ENCODE measurements around the gene TCIRG1.

The TCIRG1 gene

DNA sequence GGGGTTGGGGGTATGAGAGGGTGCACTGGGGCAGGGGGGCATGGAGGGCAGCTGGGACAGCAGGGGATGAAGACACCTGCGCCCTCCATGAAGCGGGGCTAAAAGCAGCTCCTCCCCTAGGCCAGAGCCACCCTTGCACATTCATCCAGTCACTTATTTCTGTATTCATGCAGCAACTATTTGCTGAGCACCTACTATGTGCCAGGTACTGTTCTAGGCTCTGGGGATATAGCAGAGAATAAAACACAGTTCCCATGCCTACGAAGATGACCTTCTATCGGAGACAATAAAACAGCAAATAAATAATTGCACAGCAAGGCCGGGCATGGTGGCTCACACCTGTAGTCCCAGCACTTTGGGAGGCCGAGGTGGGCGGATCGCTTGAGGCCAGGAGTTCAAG is 23.4 kb upstream of the TCIRG1 start:
- DNase-seq (ENCODE audit: low read depth) = no peak
- H3K4me3 ChIP-seq (ENCODE audit: low read depth, low read length) = no peak overlapping the region

DNA sequence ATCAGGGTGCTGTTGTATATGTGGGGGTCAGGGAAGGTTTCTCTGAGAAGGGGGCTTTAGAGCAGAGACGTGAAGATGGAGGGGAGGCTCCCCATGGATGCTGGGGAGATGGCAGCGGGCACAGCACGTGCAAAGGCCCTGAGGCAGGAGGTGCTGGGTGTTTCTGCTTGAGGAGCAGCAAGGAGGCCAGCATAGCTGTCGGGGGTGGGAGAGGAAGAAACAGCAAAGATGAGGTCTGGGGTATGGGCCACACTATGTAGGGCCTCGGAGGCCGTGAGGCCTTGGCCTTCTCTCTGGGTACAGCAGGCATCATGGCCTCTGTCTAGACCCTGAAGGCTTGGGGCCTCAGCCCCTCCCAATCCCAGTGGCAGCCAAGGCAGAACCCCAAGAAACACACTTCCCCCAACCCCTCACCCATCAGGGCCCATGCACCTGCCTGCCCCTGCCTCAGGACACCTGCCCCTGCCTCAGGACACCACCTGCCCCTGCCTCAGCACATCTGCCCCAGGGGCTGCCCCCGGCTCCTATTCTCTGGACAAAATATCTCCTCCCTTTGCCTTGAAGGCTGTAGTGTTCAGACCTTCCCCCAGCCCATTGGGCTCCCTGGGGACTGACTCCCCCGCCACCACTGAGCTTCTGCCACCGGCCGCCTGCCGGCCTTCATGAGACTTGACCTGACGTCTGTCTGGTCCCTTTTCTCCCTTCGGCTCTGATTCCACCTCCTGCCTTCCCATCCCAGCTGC is 22.5 kb upstream of the TCIRG1 start:
- H3K4me3 ChIP-seq (ENCODE audit: low read depth, low read length) = no peak overlapping the region
- DNase-seq (ENCODE audit: low read depth) = no peak

DNA sequence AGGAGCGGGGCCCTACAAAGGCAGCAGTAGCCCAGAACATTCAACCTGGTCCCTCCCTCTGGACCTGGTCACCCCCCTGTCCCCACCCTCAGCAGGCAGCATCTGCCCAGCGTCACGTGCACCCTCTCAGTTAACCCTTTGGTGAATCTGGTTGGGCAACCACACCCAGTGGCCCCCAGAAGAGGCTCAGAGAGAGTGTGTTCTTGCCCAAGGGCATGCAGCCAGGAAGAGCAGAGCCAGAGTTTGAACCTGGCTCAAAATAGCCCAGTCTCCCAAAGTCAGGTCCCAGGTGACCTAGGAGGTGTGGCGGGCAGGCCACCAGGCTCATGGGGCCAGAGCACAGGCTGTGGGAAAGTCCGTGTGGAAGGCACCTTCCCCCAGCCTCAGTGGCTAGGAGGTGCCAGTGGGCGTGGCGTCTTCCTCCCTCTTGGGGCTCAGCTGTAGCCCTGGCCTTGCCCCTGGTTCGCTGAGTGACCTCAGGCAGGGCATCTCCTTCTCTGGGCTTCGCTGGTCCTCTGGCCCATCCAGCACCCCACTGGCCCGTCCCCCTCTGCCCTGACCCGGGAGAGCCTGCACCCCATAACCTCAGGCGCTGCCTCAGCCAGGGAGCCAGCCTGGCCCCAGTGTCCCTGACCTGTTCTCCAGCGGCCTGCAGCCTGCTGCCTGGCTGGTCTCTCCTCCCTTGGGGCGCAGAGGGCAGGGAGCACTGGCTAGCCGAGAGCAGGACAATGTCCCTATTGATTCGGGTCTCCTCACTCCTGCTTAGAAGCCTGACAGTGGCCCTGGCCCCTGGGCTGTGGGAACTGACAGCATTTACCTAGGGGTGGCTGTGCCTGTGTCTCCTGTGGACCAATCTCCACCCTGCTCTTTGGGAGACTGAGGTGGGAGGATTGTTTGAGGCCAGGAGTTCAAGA is 21.7 kb upstream of the TCIRG1 start:
- H3K4me3 ChIP-seq (ENCODE audit: low read depth, low read length) = no peak overlapping the region
- no peak for DNase-seq (ENCODE audit: low read depth)

DNA sequence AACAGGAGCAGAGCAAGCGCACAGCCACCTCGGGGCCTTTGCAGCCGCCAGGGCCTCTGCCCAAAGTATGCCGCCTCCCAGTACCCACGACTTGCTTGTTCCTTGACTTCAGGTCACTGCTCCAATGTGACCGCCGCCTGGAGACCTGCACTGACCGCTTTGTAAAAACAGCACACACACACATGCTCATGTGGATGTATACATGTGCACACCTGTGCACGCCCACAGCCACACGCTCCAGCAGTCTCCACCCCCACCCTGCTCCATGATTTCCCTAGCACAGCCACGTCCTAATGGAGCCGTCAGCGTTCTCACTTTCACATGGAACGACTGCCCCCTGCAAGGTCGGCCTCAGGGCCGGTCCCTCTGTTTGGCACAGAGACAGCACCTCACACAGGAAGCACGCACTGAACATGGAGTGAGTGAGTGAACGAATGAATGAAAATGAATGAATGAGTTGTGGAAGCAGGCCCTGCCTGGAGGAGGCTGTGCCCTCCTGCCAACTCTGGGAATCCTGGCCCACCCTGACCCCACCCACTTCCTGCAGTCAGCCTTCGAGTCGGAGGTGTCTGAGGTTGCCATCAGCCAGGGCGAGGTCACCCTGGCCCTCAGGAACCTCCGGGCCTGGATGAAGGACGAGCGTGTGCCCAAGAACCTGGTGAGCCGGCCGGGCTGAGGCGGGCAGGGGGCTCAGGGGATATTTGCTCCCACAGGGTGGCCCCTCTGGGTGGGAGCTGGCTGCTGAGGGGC is 20.7 kb upstream of the TCIRG1 start:
- H3K4me3 ChIP-seq (ENCODE audit: low read depth, low read length) = no peak overlapping the region

DNA sequence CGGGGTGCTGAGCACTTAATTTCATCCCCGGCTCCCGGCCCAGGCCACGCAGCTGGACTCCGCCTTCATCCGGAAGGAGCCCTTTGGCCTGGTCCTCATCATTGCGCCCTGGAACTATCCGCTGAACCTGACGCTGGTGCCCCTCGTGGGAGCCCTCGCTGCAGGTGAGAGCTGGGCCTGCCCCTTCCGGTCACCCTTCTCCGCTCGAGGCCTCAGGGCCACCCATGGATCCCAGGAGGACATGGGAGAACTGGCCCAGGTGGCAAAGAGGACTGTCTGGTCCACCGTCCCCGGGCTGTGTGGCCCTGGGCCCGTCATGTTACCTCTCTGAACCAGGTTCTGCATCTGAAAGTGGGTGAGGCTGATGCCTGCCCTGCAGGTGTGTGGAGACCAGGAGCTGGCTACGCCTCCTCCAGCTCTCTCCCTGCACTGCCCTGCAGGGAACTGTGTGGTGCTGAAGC is 20.1 kb upstream of the TCIRG1 start:
- DNase-seq (ENCODE audit: low read depth) = no peak
- no peak overlapping the region for H3K4me3 ChIP-seq (ENCODE audit: low read depth, low read length)

More for the DNA sequence above, 20.7 kb upstream of the TCIRG1 start:
- DNase-seq (ENCODE audit: low read depth) = no peak

DNA sequence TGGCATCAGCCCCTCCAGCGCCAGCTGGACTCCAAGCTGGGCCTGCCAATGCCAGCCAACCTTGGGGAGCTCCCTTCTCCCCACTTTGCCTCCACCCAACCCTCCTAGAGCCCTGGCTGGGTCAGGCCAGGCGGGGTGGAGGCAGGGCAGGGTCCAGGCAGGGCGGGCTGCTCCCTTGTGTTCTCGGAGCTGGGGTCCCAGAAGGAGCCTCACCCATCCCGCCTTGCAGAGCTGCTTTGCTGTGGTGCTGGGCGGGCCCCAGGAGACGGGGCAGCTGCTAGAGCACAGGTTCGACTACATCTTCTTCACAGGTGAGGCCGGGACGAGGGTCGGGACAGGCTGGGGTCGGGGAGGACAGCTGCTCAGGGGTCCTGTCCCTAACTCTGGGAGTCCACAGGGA is 19.3 kb upstream of the TCIRG1 start:
- DNase-seq (ENCODE audit: low read depth) = no peak
- no peak overlapping the region for H3K4me3 ChIP-seq (ENCODE audit: low read depth, low read length)

DNA sequence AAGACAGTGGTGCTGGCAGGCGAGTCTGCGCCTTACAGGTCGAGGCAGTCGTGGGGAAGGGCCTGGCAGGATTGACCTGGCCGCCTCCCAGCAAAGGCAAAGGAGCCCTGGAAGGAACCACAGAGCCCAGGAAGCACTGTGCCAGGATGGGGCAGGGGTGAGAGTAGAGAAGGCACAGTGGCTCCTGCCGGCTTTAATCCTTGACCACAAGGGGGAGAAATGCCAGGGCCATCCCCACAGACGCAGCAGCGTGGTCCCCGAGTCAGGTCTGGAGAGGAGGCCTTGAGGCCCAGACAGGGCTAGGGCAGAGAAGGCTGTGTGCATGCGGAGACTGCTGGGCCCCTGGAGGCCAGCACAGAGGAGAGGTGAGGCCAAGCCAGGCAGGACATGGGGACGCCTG is 18.2 kb upstream of the TCIRG1 start:
- DNase-seq (ENCODE audit: low read depth) = no peak
- no peak overlapping the region for H3K4me3 ChIP-seq (ENCODE audit: low read depth, low read length)

DNA sequence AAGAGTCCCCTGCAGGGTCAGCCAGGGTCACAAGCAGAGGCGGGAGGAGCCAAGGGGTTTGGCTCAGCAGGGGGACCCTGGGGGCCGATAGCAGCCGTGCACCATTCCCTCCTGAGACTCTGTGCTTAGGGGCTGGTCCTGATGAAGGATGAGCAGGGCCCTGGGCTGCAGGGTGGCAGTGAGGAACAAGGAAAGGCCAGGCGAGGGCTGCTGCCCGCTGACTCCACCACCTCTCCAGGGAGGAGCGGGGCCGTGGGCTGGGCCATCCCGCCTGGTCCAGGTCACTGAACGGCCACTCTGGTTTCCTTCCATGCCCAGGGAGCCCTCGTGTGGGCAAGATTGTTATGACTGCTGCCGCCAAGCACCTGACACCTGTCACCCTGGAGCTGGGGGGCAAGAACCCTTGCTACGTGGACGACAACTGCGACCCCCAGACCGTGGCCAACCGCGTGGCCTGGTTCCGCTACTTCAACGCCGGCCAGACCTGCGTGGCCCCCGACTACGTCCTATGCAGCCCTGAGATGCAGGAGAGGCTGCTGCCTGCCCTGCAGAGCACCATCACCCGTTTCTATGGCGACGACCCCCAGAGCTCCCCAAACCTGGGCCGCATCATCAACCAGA is 17.5 kb upstream of the TCIRG1 start:
- no peak for DNase-seq (ENCODE audit: low read depth)
- no peak overlapping the region for H3K4me3 ChIP-seq (ENCODE audit: low read depth, low read length)

DNA sequence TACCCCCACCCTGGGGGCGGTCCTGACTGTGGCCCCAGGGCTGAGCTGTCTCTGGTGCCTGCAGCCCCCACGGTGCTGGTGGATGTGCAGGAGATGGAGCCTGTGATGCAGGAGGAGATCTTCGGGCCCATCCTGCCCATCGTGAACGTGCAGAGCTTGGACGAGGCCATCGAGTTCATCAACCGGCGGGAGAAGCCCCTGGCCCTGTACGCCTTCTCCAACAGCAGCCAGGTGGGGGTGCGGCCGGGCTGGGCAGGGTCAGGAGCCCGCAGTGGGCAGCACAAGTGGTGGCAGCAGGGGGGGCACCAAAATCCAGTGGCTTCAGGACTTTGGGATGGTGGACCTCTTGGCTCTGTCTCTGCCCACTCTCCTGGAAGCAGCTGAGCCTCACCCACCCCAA is 16.3 kb upstream of the TCIRG1 start:
- H3K4me3 ChIP-seq (ENCODE audit: low read depth, low read length) = no peak overlapping the region
- DNase-seq (ENCODE audit: low read depth) = no peak

DNA sequence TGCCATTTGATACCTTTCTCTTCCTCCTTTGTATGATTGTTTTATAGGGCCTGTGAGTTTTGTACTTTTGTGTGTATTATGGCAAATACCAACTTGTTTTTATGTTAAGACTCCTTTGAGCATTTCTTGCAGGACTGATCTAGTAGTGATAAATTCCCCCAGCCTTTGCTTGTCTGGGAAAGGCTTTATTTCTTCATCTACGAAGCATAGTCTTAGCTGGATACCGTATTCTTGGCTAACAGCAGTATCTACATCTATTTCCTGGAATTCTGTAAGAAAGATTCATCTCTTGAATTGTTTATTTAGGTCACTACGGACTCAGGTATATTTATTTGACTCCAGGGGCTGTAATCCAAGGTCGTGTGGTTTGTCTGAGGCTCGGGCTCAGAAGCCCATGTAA is 14.3 kb upstream of the TCIRG1 start:
- H3K4me3 ChIP-seq (ENCODE audit: low read depth, low read length) = no peak overlapping the region
- DNase-seq (ENCODE audit: low read depth) = no peak

DNA sequence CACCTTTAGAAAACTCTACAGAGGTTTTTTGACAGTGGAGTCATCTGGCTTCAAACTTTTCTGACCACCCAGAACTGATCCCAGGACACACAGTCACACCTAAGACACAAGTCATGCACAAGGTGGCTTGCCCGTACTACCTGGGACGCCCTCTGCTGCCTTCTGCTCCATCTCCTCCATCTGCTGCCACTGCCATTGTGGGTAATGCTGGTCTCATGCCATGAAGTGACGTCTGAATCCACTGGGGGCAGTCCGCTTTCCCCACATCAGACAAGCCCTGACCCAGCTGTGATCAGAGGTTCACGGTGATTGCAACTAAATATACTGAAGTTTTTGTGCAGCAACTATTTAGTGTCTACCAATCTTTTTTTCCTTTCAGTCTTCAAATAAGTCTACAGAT is 13.8 kb upstream of the TCIRG1 start:
- H3K4me3 ChIP-seq (ENCODE audit: low read depth, low read length) = no peak overlapping the region
- DNase-seq (ENCODE audit: low read depth) = no peak

DNA sequence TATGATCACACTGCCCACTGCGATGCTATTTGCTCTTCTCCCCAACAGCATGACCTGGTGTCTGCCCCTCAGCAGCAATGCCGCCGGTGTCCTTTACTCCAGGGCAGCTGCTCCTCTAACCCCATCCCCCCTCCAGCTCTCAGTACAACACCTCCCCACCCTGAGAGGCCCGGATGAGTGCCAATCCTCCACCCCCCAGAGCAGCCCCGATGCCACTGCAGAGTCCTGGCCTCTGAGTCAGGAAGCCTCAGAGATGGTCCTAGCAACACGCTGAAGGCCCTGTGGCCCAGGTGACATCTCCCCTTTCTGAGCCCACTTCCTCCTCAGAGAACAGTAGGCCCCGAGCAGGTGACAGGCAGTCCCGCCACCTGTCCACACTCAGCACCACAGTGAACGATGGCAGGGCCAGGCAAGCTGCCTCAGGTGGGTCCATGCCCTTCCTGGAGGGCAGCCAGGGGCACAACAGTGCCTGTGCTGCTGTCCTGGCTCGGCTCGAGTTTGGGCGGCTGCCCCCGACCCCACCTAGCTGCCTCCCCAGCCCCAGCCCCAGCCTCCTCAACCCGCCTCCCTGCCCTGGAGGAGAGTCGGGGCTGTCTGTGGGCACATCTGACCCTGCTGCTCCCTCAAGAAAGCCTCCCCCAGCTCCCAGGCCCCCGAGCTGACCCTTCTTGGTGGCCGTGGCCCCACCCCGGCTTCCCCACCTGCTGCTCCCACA is 12.3 kb upstream of the TCIRG1 start:
- no peak overlapping the region for H3K4me3 ChIP-seq (ENCODE audit: low read depth, low read length)
- no peak for DNase-seq (ENCODE audit: low read depth)

DNA sequence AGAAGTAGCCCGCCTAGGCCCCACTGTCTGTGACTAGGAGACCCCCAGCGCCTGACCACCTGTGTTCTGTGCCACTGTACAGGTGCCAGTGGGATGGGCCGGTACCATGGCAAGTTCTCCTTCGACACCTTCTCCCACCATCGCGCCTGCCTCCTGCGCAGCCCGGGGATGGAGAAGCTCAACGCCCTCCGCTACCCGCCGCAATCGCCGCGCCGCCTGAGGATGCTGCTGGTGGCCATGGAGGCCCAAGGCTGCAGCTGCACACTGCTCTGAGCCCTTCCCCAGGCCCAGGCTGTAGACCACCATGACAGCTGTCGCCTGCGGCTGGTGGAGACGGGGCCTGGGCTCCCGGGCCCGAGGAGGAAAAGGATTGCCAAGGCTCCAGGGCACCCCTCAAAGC is 11.2 kb upstream of the TCIRG1 start:
- DNase-seq (ENCODE audit: low read depth) = no peak
- no peak overlapping the region for H3K4me3 ChIP-seq (ENCODE audit: low read depth, low read length)

DNA sequence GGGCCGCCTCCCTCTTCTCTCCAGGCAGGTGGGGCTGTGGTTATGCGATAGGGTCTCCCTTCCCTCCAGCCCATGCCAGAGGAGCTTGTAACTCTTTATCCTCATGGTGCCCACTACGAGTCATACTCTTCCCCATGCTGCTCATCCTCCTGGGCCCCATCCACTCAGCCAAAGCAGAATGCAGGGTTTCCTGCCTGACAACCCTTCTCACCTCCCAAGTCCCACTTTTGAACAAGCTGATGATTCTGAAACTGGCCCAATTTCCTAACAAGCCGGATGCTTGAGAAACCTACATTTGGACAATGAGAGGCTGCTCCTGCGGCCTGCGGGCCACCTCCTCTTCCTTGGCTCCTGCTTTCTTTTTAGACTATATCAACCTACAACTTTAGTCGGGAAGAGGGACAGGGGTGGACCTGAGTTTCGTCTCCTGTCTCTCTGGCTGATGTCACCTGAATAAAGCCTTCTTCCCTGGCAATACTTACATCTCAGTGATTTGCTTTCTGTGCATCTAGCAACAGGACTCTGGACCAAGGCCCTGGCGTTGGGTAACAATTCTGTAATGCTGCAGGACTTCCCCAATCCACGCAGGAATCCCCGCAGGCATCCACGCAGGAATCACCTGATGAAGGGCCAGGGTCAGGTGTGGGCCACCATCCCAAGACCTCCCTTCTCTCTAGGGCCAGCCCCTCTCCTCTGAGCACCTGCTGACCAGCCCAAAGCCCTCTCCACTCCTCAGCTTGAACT is 9.9 kb upstream of the TCIRG1 start:
- DNase-seq (ENCODE audit: low read depth) = no peak
- no peak overlapping the region for H3K4me3 ChIP-seq (ENCODE audit: low read depth, low read length)

DNA sequence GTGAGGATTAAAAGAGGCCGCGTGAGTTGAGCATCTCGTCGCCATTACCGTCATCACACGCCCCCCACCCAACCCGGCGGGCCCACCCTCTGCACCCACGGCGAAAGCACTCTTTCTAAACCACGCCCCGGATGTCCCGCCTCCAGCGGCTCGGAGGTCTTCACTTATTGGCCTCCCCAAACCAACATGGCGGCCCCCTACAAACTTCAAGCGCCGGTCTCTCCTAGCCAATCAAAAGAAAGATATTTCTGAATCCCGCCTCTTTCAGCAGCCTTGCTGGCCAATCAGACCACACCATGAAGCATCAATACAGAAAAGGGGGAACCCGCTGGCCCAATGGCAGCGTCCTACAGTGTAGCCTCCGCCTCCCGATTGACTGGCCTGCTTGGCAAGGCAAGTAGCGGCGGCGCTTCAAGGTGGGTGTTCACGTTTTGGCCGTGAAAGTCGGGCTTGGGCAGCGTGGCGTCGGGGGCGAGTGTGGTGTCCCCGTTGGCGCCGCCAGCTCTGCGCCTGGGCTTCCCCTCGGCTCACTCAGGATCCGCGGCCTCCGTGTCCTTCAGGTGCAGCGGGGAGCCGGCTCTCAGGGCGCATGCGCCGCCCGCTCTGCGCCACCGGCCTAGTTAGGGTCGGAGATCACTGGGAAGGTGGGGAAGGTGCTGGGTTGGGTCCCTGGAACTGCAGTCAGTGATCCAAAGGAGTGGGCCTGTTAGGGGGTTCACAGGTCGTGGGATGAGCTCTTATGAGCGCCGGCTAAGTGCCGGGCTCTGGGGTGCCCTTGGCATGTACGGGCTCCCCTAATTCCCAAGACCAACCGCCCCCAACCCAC is 8.3 kb upstream of the TCIRG1 start, which contains the start of gene NDUFS8:
NDUFS8 (plus strand) TSS at position 364 of the 826 bp plus-strand sequence. CDS start 1,471 bp downstream, outside the sequence.
- DNase-seq (ENCODE audit: low read depth) = peak; percentile 95
- H3K4me3 ChIP-seq (ENCODE audit: low read depth, low read length) = peak within 1 kb of the TSS; percentile 87

DNA sequence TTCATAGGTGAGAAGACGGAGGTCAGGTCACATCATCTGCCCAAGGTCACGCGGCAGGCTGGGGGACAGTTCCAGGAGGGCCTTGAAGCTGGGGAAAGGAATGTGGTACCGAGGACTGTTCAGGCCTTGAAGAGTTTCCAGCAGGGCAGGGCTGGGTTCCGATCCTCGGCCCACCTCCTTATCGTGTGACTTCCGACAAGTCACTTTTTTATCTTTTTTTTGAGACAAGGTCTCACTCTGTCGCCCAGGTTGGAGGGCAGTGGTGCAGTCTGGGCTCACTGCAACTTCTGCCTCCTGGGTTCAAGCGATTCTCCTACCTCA is 7.7 kb upstream of the TCIRG1 start:
- DNase-seq (ENCODE audit: low read depth) = no peak
- H3K4me3 ChIP-seq (ENCODE audit: low read depth, low read length) = peak overlapping the region; percentile 87

DNA sequence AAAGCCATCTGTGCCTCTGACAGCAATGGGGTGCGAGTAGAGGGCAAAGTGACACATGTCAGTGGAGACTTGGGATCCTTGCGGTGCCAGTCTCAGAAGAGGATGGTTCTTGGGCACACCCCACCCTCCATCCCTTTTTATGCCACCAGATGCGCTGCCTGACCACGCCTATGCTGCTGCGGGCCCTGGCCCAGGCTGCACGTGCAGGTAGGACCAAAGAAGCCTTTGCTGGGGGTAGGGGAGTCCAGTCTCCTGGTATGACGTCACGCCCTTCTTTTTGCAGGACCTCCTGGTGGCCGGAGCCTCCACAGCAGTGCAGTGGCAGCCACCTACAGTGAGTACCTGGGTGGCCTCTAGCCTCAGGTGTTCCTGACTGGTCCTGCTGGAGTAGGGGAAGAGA is 6.8 kb upstream of the TCIRG1 start:
- no peak for DNase-seq (ENCODE audit: low read depth)

More for the DNA sequence above, 6.8 kb upstream of the TCIRG1 start:
- H3K4me3 ChIP-seq (ENCODE audit: low read depth, low read length) = no peak overlapping the region

Data from skeletal muscle cell (primary cell).